Skeletal muscle tissue (tissue), 4 donors: ENCODE measurements around the gene CDK5R2. TPM values are rescaled to one million over a fixed set of nuclear protein-coding genes. Genes with fewer than 3 reads are reported as not detected.

ENCODE experiments used
- H3K27ac ChIP-seq: one replicate; pipeline ENCODE4 v1.7.0; 2013; ENCODE audit warnings: mild to moderate bottlenecking, low read depth, low read length, inconsistent platforms
- H3K27me3 ChIP-seq, 3 donors: one replicate each; pipeline ENCODE4 v1.7.0; 2013; ENCODE audit warnings: low read length in 3 of 3; ENCODE audit not compliant: control insufficient read depth in 3 of 3, insufficient read depth in 3 of 3
- H3K36me3 ChIP-seq, 3 donors: one replicate each; pipeline ENCODE4 v1.7.0; 2013; ENCODE audit warnings: low read length in 3 of 3; ENCODE audit not compliant: control insufficient read depth in 3 of 3, insufficient read depth in 3 of 3
- H3K4me1 ChIP-seq, 3 donors: one replicate each; pipeline ENCODE4 v1.7.0; 2013; ENCODE audit warnings: low read length in 3 of 3, mild to moderate bottlenecking in 3 of 3; ENCODE audit not compliant: control insufficient read depth in 3 of 3, insufficient read depth in 3 of 3
- H3K4me3 ChIP-seq, 3 donors: one replicate each; pipeline ENCODE4 v1.7.0; 2013; ENCODE audit warnings: low read length in 3 of 3
- H3K9ac ChIP-seq, 3 donors: one replicate each; pipeline ENCODE4 v1.7.0; 2013; ENCODE audit warnings: low read length in 3 of 3, mild to moderate bottlenecking in 3 of 3, moderate library complexity in 2 of 3, low read depth in 1 of 3
- H3K9me3 ChIP-seq, 3 donors: one replicate each; pipeline ENCODE4 v1.7.0; 2013; ENCODE audit warnings: low read length in 3 of 3; ENCODE audit not compliant: control insufficient read depth in 3 of 3
- total RNA-seq: library from RNA; depleted of rRNA; stranded (reverse); fragments of >200 nt; gene quantifications from one replicate; pipeline ENCODE4 v1.2.3, GENCODE V29; 2014
- donor health status: Osteomylitis.

CDK5R2 gene
- total RNA-seq, 1 donor from 2014 or later, result not detected

DNA sequence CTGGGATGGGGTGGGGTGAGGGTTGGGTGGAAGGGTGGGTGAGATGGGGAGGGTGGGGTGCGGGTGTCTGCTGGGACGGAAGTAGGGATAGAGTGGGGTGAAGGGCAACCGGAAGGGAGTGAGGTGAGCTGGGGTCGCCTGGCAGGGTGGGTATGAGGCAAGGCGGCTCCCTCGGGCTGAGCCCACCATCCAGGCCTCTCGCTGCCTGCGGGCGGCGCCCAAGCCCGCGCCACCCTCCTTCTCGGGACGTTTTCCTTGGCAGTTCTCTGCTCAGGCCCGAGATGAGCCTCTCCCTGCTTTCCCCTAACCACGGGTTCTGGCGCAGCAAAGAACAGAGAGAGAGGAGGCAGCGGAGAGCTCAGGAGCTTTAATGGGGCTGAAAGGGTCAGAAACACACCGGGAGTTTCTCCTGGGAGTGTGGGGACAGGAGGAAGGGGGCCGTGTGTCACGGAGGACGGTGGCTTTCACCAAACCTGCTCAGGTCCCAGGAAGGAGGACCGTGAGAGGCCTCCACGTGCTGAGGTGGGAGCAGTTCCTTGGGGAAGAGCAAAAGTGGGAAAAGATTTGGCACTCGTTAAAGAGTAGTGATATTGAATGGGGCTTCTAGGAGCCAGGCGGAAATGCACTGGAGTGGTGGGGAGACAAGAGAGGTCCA, 21.4 kb downstream of the CDK5R2 start:
- no peak overlapping the region for H3K4me3 ChIP-seq
- H3K27me3 ChIP-seq, result peaks cover 77 to 86% (median 83%) of the 10 kb centered on the region in 3 donors

DNA sequence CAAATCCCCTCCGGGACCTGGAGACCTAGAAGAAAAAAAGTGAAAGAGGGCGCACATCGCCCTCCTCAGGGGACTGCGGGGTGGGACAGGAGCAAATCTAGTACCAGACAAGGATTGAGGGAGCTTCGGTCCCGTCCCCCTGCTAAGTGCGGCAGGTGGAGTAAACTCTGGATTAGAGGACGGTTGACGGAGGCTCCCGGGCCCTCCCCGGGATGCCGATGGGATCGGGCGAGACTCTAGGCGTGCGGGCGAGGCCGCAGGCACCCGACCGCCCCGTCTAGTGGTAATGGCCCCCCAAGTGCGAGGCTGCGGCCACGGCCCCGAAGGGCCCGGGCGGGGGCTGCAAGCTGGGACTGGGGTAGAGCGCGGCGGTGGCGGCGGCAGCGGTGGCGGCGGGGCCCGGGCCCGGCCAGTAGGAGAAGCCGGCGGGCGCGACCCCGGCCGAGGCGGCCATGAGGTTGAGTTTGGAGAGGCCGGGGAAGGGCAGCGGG, 22.0 kb downstream of the CDK5R2 start:
- peaks cover 77 to 86% (median 84%) of the 10 kb centered on the region in 3 donors for H3K27me3 ChIP-seq
- H3K4me1 ChIP-seq, result peaks cover 26 to 44% (median 42%) of the 10 kb centered on the region in 3 donors
- no peaks in the 10 kb centered on the region for H3K9me3 ChIP-seq
- H3K4me3 ChIP-seq, result peak overlapping the region in 1 of 3 donors; percentile 64
- no peak overlapping the region for H3K9ac ChIP-seq
- no peak overlapping the region for H3K27ac ChIP-seq
- no peaks in the 10 kb centered on the region for H3K36me3 ChIP-seq

More for the DNA sequence above, 21.4 kb downstream of the CDK5R2 start:
- H3K36me3 ChIP-seq, result no peaks in the 10 kb centered on the region
- H3K27ac ChIP-seq, result no peak overlapping the region
- H3K9ac ChIP-seq, result no peak overlapping the region
- peaks cover 26 to 44% (median 42%) of the 10 kb centered on the region in 3 donors for H3K4me1 ChIP-seq
- no peaks in the 10 kb centered on the region for H3K9me3 ChIP-seq

- H3K27ac ChIP-seq, result no peak overlapping the region
- peaks cover 77 to 86% (median 86%) of the 10 kb centered on the region in 3 donors for H3K27me3 ChIP-seq
- H3K4me1 ChIP-seq, result peaks cover 26 to 44% (median 42%) of the 10 kb centered on the region in 3 donors
- H3K36me3 ChIP-seq, result no peaks in the 10 kb centered on the region
- H3K9ac ChIP-seq, result peak overlapping the region in 1 of 3 donors; percentile 25
- peak overlapping the region; percentile 3 to 64 (median 28) for H3K4me3 ChIP-seq
- no peaks in the 10 kb centered on the region for H3K9me3 ChIP-seq
Measured at GRCh38 chr2:218981881-218982585, 22.6 kb downstream of the CDK5R2 start.

DNA sequence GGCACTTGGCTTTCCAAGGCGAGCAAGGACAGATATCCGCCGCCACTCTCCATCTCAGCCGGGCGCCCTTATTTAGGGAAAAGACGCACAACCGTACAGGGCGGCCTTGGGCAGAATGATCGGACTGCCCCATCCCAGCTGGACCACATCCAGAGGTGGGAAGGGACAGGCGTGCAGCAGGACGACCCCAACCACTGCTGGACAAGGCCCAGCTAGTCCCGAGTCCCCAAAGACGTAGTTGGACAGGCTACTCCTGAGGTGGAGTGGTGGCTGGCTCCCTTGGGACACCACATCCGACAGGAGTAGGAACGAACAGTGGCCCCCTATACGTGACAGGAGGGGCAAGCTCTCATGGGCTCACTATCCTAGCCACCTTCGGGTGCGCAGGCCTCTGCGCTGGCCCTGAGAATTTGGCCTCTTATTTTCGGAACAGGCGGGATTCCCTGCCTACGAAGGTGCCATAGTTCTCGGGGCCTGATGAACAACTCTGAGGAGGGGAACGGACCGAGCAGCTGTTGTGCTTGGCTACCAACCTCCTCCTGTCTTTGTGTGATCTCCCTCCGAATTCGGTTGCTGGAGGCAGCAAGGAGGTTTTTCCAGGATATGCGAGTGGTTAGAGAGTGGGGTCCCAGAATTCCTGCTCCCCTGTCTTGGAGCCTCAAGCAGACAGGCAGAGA, 23.3 kb downstream of the CDK5R2 start:
- Histone ChIP-seq H3K9me3 (no peaks in the 10 kb centered on the region), H3K4me1 (peaks cover 26 to 44% (median 42%) of the 10 kb centered on the region in 3 donors), H3K27ac (no peak overlapping the region), H3K36me3 (no peaks in the 10 kb centered on the region), H3K4me3 (peak overlapping the region in 2 of 3 donors; percentile 3 to 6), H3K27me3 (peaks cover 77 to 89% (median 85%) of the 10 kb centered on the region in 3 donors), H3K9ac (no peak overlapping the region)

DNA sequence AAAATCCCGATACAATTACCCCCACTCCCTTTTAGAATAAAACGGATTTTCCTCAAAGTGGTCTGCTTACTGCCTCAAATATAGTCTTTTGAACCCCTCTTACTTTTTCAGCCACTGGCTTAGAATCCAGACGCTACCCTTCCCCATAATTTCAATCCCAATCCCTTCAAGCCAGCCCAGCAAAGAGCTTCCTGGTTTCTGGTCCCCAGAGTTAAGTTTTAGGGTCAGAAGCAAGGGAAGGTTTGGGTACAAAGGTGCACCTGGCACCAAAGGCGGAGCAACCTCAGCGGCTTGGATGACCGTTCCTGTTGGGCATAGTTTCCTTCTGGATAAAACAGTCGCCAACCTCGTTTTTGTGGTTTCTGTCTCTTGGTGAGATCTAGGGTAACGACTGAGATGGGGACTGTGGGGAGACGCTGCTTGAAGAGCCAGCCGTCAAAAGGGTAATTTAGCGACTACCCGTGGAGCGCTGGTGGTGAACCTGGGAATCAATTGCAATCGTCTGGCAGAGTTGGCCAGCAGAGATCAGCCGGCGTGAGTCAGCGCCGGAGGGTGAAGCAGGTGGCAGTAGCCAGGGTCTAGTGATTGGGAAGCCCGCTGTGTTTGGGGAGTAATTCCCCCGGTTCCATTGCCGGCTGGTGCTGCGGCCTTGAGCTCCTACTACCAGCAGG, 23.9 kb downstream of the CDK5R2 start:
- Histone ChIP-seq H3K4me1 (peaks cover 26 to 44% (median 42%) of the 10 kb centered on the region in 3 donors), H3K36me3 (no peaks in the 10 kb centered on the region), H3K4me3 (no peak overlapping the region), H3K27me3 (peaks cover 79 to 89% (median 87%) of the 10 kb centered on the region in 3 donors), H3K9me3 (no peaks in the 10 kb centered on the region), H3K27ac (no peak overlapping the region), H3K9ac (no peak overlapping the region)

DNA sequence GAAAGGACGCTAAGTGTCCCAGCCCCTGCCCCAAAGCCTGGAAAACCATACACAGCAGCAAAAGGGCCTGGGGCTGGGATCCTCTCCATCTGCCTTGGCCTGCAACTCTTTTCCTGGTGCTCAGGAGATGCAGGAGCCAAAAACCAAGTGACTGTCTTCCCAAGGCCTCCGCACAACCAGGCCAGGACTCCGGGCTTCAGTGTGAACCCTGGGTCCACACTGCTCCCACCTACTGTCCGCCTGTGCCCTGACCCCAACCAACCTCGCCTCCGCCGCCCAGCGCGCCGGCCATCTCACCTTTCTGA, 24.4 kb downstream of the CDK5R2 start:
- Histone ChIP-seq H3K4me3 (no peak overlapping the region), H3K9ac (no peak overlapping the region), H3K36me3 (no peaks in the 10 kb centered on the region), H3K9me3 (no peaks in the 10 kb centered on the region), H3K27ac (no peak overlapping the region), H3K4me1 (peaks cover 26 to 44% (median 42%) of the 10 kb centered on the region in 3 donors), H3K27me3 (peaks cover 82 to 89% (median 87%) of the 10 kb centered on the region in 3 donors)

DNA sequence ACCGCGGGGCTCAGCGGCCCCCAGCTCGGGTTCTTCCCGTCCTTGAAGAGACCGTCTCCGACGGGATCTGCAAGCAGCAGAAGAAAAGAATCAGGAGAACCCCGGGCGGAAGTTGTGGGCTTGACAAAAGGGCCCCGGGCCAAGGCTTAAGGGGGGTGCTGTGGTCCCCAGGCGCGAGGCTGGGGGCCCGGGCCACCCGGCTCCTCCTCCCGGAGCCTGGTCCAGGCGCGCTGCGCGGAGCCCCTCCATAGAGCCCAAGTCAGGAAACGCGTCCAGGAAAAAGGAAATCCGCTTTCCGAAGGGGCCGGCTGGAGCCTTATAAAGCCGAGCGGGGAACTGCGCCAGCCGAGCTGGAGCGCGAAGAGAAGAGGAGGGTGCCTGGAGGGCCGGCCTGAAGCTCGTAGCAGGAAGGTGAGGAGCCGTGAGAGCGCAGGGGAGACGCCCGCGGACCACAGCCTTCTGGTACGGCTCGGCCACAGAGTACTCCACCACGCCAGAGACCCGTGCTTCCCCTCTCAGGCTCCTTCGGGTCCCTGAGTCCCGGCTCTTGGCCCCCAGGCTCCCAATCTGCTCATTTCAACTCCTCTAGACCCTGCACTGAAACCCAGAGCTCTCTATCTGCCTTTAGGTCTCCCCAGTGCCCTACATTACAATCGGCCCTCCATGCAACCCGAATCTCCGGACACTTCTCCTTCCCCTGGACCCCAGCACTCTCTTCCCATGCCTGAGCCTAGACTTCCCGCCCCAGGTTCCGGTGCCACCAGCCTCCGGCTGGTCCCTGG, 25.0 kb downstream of the CDK5R2 start:
- Histone ChIP-seq H3K9me3 (no peaks in the 10 kb centered on the region), H3K4me3 (peak overlapping the region in 2 of 3 donors; percentile 22 to 30), H3K27ac (no peak overlapping the region), H3K9ac (no peak overlapping the region), H3K36me3 (no peaks in the 10 kb centered on the region), H3K27me3 (peaks cover 88 to 93% (median 91%) of the 10 kb centered on the region in 3 donors), H3K4me1 (peaks cover 26 to 44% (median 42%) of the 10 kb centered on the region in 3 donors)

DNA sequence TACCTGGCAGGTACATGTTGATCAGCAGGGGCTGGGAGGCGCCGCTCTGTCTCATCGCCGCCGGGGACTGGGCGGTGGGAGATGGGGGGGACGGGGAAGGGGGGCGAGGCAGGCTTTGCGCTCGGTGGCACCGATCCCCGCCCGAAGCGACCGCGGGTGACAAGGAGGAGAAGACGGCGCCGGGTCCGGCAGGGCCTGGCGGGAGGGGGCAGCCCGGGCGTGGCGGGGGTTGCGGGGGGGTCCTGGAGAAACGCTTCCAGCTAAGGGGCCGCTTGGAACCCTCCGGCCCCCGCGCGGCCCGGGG, 25.5 kb downstream of the CDK5R2 start, which contains the start of gene FEV:
Gene FEV (minus strand): TSS at position 164 of the 304 bp plus-strand sequence. CDS start 109 bp downstream, at position 55.
- H3K36me3 ChIP-seq, result no peaks in the 10 kb centered on the region
- no peak within 1 kb of the TSS for H3K27ac ChIP-seq
- H3K9me3 ChIP-seq, result no peaks in the 10 kb centered on the region
- H3K4me3 ChIP-seq, result peak within 1 kb of the TSS in 2 of 3 donors; percentile 22 to 30
- peaks cover 87 to 92% (median 91%) of the 10 kb centered on the region in 3 donors for H3K27me3 ChIP-seq
- peaks cover 26 to 40% (median 38%) of the 10 kb centered on the region in 3 donors for H3K4me1 ChIP-seq
- no peak within 1 kb of the TSS for H3K9ac ChIP-seq
